ENCODE results near the gene UBE3A. TPM values are rescaled to one million over a fixed set of nuclear protein-coding genes. Genes with fewer than 3 reads are reported as not detected.

Gene UBE3A
- total RNA-seq, 2 donors from 2014 or later: 26.7 to 38.9 TPM

DNA sequence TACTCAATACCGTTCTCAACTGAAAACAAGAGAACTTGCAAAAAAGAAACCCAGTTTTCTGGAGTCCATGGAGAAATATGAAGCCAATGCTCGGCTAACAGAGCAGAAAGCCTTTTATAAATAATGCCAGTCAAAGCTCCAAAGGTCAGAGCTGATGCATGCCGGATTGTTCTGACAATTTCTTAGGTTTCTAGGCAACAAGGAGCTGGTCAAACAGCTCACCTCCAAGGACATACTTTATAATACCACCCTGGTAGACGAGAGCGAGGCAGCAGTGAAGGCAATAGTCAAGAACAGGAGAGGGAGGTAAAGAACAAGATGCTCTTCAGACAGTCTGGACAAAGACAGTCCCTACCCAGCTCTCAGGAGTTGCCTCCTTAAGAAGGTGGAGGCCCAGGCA, 111.1 kb downstream of the UBE3A start:
- no peak overlapping the region for H3K27ac ChIP-seq

GRCh38 chr15:25325187-25325586, 113.6 kb downstream of the UBE3A start:
- Histone ChIP-seq H3K9me3 (no peaks in the 10 kb centered on the region), H3K36me3 (replicated peaks in 1 of 2; ENCODE audit: insufficient read depth in 1 of 2, low read depth in 2 of 2) (no peaks in the 10 kb centered on the region), H3K4me3 (no peak overlapping the region), H3K4me1 (no peaks in the 10 kb centered on the region), H3K27ac (no peak overlapping the region), H3K27me3 (no peaks in the 10 kb centered on the region)
- no peak for ATAC-seq
- TF ChIP-seq, protein P1, sequence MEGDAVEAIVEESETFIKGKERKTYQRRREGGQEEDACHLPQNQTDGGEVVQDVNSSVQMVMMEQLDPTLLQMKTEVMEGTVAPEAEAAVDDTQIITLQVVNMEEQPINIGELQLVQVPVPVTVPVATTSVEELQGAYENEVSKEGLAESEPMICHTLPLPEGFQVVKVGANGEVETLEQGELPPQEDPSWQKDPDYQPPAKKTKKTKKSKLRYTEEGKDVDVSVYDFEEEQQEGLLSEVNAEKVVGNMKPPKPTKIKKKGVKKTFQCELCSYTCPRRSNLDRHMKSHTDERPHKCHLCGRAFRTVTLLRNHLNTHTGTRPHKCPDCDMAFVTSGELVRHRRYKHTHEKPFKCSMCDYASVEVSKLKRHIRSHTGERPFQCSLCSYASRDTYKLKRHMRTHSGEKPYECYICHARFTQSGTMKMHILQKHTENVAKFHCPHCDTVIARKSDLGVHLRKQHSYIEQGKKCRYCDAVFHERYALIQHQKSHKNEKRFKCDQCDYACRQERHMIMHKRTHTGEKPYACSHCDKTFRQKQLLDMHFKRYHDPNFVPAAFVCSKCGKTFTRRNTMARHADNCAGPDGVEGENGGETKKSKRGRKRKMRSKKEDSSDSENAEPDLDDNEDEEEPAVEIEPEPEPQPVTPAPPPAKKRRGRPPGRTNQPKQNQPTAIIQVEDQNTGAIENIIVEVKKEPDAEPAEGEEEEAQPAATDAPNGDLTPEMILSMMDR (IDR thresholded peaks at IDR 0.05): no peak
- no peak for TF ChIP-seq POLR2A (IDR thresholded peaks at IDR 0.05)
- intact Hi-C loops (cut with DNase I): no loop called here
- 30 to 42% methylated on average over 1 of the region's 1 CpG for WGBS, 2 donors
- no peak for DNase-seq

More for the DNA sequence above, 111.1 kb downstream of the UBE3A start:
- Histone ChIP-seq H3K9me3 (no peaks in the 10 kb centered on the region), H3K27me3 (no peaks in the 10 kb centered on the region), H3K4me1 (no peaks in the 10 kb centered on the region), H3K4me3 (no peak overlapping the region), H3K36me3 (replicated peaks in 1 of 2; ENCODE audit: insufficient read depth in 1 of 2, low read depth in 2 of 2) (no peaks in the 10 kb centered on the region)
- intact Hi-C loops (cut with DNase I): no loop called here
- no peak for DNase-seq
- TF ChIP-seq, protein P1 (IDR thresholded peaks at IDR 0.05): no peak
- TF ChIP-seq POLR2A (IDR thresholded peaks at IDR 0.05): no peak
- ATAC-seq: no peak
- 59 to 67% methylated on average over 5 of the region's 5 CpGs for WGBS, 2 donors

GRCh38 chr15:25323420-25323819, 115.4 kb downstream of the UBE3A start:
- no peak for DNase-seq
- Histone ChIP-seq H3K27me3 (no peaks in the 10 kb centered on the region), H3K27ac (no peak overlapping the region), H3K4me1 (no peaks in the 10 kb centered on the region), H3K36me3 (replicated peaks in 1 of 2; ENCODE audit: insufficient read depth in 1 of 2, low read depth in 2 of 2) (no peaks in the 10 kb centered on the region), H3K9me3 (peaks cover 0 to 6% (median 0%) of the 10 kb centered on the region in 3 donors), H3K4me3 (no peak overlapping the region)
- 7 to 29% methylated on average over 1 of the region's 1 CpG for WGBS, 2 donors
- intact Hi-C loops (cut with DNase I): no loop called here
- ATAC-seq: no peak
- no peak for TF ChIP-seq POLR2A (IDR thresholded peaks at IDR 0.05)
- TF ChIP-seq, protein P1 (IDR thresholded peaks at IDR 0.05): no peak

DNA sequence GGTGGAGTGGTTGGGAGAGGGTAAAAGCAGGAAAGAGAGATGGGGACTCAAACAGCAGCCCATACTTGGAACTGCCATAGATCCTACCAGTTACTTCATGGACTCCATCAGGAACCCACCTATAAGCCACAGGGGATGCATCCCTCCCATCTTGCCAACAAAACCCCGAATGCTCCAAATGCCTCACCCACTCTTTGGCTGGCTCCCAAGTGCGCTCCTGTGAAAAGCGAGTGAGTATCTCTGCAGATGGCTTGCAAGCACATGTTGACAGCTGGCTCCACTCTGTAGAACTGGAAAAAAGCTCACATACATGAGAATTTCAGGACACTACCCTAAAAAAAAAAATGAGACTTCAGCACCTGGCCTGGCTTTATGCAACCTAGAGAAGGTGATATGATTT, 151.0 kb downstream of the UBE3A start:
- intact Hi-C loops (cut with DNase I): no loop called here
- 83 to 93% methylated on average over 3 of the region's 3 CpGs for WGBS, 2 donors

More for the DNA sequence above, 151.0 kb downstream of the UBE3A start:
- Histone ChIP-seq H3K4me1 (no peaks in the 10 kb centered on the region), H3K9me3 (peaks cover 0 to 7% (median 0%) of the 10 kb centered on the region in 3 donors), H3K4me3 (no peak overlapping the region), H3K27ac (no peak overlapping the region), H3K27me3 (no peaks in the 10 kb centered on the region), H3K36me3 (replicated peaks in 1 of 2; ENCODE audit: insufficient read depth in 1 of 2, low read depth in 2 of 2) (no peaks in the 10 kb centered on the region)
- TF ChIP-seq, protein P1 (IDR thresholded peaks at IDR 0.05): no peak
- TF ChIP-seq POLR2A (IDR thresholded peaks at IDR 0.05): no peak
- no peak for ATAC-seq
- DNase-seq: no peak

Measured in body of pancreas (tissue), 4 donors.